ENCODE results near the gene CREB5. TPM values are rescaled to one million over a fixed set of nuclear protein-coding genes. Genes with fewer than 3 reads are reported as not detected.
"Not testable (repeated sequence)": the region's sequence is repeated elsewhere in the genome, so short reads cannot be mapped to it uniquely, and the experiment has no call there.

CREB5 gene
- total RNA-seq, 1 donor from 2014 or later: 4.6 TPM

- H3K4me3 Mint-ChIP-seq (ENCODE audit: low read depth): no peak overlapping the region
- DNase-seq (ENCODE audit: low spot score, unreplicated experiment): no peak
- H3K4me1 Mint-ChIP-seq (ENCODE audit: low read depth): peaks cover 32% of the 10 kb centered on the region
- no peaks in the 10 kb centered on the region for H3K36me3 Mint-ChIP-seq (ENCODE audit: insufficient read depth)
- H3K27ac Mint-ChIP-seq: no peak overlapping the region
- peaks cover 3% of the 10 kb centered on the region for H3K27me3 Mint-ChIP-seq
- peaks cover 21% of the 10 kb centered on the region for H3K9me3 Mint-ChIP-seq (ENCODE audit: low read depth)
- TF ChIP-seq CTCF (IDR thresholded peaks at IDR 0.05; ENCODE audit: unreplicated experiment): no peak
Measured at GRCh38 chr7:28547115-28547514, 134.8 kb downstream of the CREB5 start.

- Mint-ChIP-seq H3K27ac (no peak overlapping the region), H3K9me3 (ENCODE audit: low read depth) (peaks cover 21% of the 10 kb centered on the region), H3K27me3 (peaks cover 3% of the 10 kb centered on the region), H3K4me1 (ENCODE audit: low read depth) (peaks cover 30% of the 10 kb centered on the region), H3K4me3 (ENCODE audit: low read depth) (no peak overlapping the region), H3K36me3 (ENCODE audit: insufficient read depth) (no peaks in the 10 kb centered on the region)
- no peak for TF ChIP-seq CTCF (IDR thresholded peaks at IDR 0.05; ENCODE audit: unreplicated experiment)
- DNase-seq (ENCODE audit: low spot score, unreplicated experiment): no peak
Measured at GRCh38 chr7:28548416-28548815, 136.1 kb downstream of the CREB5 start.

DNA sequence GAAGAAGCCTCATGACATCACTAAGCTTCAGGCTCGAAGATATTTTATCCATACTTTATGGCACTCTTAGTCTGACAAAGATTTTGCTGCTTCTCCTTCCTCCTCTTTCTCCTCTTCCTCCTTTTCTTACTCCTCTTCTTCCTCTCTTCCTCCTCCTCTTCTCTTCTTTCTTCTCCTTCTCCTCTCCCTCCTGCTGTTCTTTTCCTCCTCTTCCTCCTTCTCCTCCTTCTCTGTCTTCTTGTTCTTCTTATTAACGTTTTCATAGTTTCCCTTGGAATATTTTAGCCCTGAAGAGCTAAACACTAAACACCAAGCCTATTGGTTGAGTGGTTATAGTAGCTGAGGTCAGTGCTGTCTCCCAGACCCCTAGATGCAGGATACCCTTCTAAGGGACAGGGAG is 137.7 kb downstream of the CREB5 start:
- Mint-ChIP-seq H3K36me3 (ENCODE audit: insufficient read depth) (no peaks in the 10 kb centered on the region), H3K27ac (no peak overlapping the region), H3K4me1 (ENCODE audit: low read depth) (peaks cover 39% of the 10 kb centered on the region), H3K9me3 (ENCODE audit: low read depth) (peaks cover 21% of the 10 kb centered on the region), H3K27me3 (peaks cover 3% of the 10 kb centered on the region), H3K4me3 (ENCODE audit: low read depth) (no peak overlapping the region)
- no peak for TF ChIP-seq CTCF (IDR thresholded peaks at IDR 0.05; ENCODE audit: unreplicated experiment)
- DNase-seq (ENCODE audit: low spot score, unreplicated experiment): no peak

- Mint-ChIP-seq H3K27ac (no peak overlapping the region), H3K4me1 (ENCODE audit: low read depth) (peaks cover 39% of the 10 kb centered on the region), H3K4me3 (ENCODE audit: low read depth) (no peak overlapping the region), H3K9me3 (ENCODE audit: low read depth) (peaks cover 20% of the 10 kb centered on the region), H3K36me3 (ENCODE audit: insufficient read depth) (no peaks in the 10 kb centered on the region), H3K27me3 (peaks cover 3% of the 10 kb centered on the region)
- TF ChIP-seq CTCF (IDR thresholded peaks at IDR 0.05; ENCODE audit: unreplicated experiment): no peak
- no peak for DNase-seq (ENCODE audit: low spot score, unreplicated experiment)
Measured at GRCh38 chr7:28550580-28551186, 138.4 kb downstream of the CREB5 start.

DNA sequence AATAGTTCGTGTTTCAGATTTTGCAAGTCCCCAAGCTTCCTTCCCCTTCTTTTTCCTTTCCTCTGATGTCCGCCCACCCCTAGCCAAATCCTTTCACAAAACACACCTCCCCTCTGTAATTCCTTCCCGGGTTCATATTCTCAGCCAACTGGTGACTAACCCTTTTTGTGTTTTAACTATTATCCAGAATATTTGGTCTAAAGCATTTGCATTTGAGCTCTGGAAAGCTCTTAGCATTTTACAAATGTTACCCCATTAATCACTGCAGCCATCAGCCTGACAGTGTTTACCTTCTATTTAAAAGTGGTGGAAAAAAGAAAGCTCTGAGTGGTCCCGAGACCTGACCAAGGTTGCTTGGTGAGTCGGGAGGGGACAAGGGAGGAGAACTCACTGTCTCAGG is 139.0 kb downstream of the CREB5 start:
- no peak for DNase-seq (ENCODE audit: low spot score, unreplicated experiment)
- H3K27me3 Mint-ChIP-seq: peaks cover 3% of the 10 kb centered on the region
- no peak overlapping the region for H3K27ac Mint-ChIP-seq
- no peak for TF ChIP-seq CTCF (IDR thresholded peaks at IDR 0.05; ENCODE audit: unreplicated experiment)
- no peak overlapping the region for H3K4me3 Mint-ChIP-seq (ENCODE audit: low read depth)
- peaks cover 14% of the 10 kb centered on the region for H3K9me3 Mint-ChIP-seq (ENCODE audit: low read depth)
- H3K4me1 Mint-ChIP-seq (ENCODE audit: low read depth): peaks cover 39% of the 10 kb centered on the region
- no peaks in the 10 kb centered on the region for H3K36me3 Mint-ChIP-seq (ENCODE audit: insufficient read depth)

DNA sequence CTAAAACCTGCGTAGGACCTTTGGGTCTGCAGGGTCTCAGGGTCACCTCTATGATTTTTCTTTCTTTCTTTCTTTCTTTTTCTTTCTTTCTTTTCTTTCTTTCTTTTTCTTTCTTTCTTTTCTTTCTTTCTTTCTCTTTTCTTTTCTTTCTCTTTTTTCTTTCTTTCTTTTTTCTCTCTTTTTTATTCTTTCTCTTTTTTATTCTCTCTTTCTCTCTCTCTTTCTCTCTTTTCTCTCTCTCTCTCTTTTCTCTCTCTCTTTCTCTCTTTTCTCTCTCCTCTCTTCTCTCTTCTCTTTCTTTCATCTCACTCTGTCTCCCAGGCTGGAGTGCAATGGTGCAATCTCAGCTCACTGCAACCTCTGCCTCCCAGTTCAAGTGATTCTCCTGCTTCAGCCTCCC is 139.4 kb downstream of the CREB5 start:
- not testable (repeated sequence) for DNase-seq (ENCODE audit: low spot score, unreplicated experiment); H3K27me3 Mint-ChIP-seq; H3K36me3 Mint-ChIP-seq (ENCODE audit: insufficient read depth); H3K4me3 Mint-ChIP-seq (ENCODE audit: low read depth)
- H3K9me3 Mint-ChIP-seq (ENCODE audit: low read depth): peaks cover 10% of the 10 kb centered on the region
- H3K4me1 Mint-ChIP-seq (ENCODE audit: low read depth): peaks cover 40% of the 10 kb centered on the region
- H3K27ac Mint-ChIP-seq: peak overlapping the region; percentile 84

Data from progenitor cell of endocrine pancreas (in vitro differentiated cells).